Measurements from ENCODE around the gene RABGAP1.

The RABGAP1 gene

GRCh38 chr9:123087359-123087888 is 146.6 kb downstream of the RABGAP1 start:
- DNase-seq = no peak

GRCh38 chr9:123089040-123089439 is 148.2 kb downstream of the RABGAP1 start:
- no peak for DNase-seq

GRCh38 chr9:123089790-123090189 is 149.0 kb downstream of the RABGAP1 start:
- no peak for DNase-seq

- DNase-seq = no peak
Observed at GRCh38 chr9:123090198-123090896, 149.5 kb downstream of the RABGAP1 start.

- DNase-seq = no peak
Observed at GRCh38 chr9:123090956-123091355, 150.1 kb downstream of the RABGAP1 start.

DNA sequence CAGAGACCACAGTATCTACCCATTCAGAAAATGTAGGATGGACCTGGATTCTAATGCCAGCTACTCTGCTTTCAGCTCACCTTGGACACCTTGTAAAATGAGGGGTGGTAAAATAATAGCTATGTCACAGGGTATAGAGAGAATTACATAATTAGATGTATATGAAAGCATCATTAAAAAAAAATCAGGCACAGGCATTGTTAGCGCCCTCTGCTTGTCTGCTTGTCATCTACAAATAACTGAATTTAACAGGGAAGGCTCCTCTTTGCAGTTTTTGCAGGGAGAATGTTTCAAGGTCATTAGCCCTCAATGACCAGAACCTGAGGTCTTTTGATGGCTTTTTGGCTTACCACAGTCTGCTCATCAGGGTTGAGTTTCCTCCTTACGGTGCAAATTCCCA is 150.6 kb downstream of the RABGAP1 start:
- DNase-seq = no peak

DNA sequence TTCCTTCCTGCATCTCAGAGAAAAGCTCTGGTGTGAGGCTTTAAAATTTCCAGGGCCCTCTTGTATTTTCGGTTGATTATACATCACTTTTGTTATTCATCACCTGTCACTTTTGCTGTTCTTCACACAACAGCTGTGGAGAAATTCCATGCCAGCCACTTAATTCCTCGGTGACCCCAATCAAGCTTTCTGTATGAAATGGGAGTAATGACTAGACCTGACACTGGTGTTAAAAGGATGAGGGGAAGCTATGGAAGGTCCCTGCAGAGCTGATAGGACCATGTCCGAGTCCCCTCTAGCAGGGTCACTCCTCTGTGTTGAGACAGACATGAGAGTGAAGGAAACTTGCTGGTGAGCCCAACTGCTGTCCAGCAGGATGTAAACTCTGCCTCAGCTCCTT is 152.3 kb downstream of the RABGAP1 start:
- DNase-seq = no peak

DNA sequence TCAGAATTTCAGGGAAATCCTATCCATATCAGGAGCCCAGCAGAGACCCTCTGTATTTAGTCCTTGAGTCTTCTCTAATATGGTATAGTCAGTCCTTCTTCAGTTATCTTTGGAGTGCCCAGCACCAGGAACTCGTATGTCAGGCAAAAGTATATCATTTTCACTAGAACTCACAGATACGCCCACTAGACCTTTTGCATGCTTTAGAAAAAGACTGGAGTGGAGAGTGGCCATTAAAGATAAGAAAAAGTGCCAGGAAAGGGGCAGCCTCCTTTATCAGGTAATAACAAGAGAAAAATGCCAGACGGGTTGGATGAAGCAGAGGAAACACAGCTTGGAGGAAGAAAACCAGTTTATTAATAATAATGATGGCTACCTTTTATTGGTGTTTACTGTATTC is 156.2 kb downstream of the RABGAP1 start:
- no peak for DNase-seq

- DNase-seq = no peak
Observed at GRCh38 chr9:123097430-123098095, 156.7 kb downstream of the RABGAP1 start.

DNA sequence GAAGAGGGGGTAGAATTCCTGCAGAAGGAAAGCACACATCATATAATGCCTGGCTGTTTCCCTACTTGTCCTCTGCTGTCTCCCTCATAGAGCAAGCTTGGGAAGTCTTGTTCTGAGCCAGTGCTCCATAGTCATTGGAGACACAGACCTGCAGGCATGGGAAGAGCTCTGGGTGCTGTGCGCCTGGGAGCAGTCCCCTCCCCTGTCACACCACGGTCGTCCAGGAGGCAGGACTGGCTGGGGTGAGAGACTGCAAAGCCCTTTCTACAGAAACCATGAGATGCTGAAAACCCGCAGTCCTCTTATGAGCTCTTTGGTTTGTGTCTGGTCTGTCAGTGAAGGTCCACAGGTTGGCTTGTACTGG is 157.3 kb downstream of the RABGAP1 start:
- no peak for DNase-seq

DNA sequence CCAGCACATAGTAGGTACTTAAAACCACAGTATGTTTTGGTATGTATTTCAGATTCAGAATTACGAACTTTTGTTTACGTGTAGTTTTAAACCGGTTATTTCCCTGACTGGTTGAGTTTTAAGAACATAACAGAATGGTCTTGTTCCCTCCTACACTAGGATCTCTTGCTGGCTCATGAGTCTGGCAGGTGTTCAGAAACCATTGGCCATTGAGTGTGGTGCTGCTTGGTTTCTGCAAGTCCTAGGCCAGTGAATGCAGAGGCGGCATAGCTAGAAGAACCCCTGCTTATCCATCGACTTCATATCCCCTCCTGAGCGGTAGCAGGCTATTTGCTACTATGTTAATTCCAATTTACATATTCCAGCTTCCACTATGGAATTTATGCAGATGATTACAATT is 158.2 kb downstream of the RABGAP1 start:
- no peak for DNase-seq

- no peak for DNase-seq
Observed at GRCh38 chr9:123099548-123099947, 158.7 kb downstream of the RABGAP1 start.

GRCh38 chr9:123102375-123103113 is 161.7 kb downstream of the RABGAP1 start:
- DNase-seq = no peak

DNA sequence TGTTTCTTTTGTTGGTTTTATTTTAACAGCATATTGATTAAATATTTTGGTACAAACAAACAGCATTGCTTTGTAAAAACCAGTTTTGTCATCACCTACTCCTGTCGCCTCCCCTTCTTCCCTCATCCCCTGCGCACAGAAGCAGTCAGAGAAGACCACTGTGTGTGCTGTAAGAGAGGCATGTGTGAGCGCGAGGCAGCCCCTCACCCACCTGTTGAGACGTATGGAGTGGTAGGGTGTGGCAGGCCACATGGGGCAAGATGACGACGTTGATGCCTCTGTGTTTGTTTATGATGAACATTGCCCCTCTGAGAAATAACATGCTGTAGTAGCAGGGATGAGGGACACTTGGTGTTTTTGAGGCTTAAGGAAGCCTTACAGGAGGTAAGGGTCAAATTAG is 164.0 kb downstream of the RABGAP1 start:
- DNase-seq = no peak

GRCh38 chr9:123105490-123105889 is 164.7 kb downstream of the RABGAP1 start:
- DNase-seq = no peak

DNA sequence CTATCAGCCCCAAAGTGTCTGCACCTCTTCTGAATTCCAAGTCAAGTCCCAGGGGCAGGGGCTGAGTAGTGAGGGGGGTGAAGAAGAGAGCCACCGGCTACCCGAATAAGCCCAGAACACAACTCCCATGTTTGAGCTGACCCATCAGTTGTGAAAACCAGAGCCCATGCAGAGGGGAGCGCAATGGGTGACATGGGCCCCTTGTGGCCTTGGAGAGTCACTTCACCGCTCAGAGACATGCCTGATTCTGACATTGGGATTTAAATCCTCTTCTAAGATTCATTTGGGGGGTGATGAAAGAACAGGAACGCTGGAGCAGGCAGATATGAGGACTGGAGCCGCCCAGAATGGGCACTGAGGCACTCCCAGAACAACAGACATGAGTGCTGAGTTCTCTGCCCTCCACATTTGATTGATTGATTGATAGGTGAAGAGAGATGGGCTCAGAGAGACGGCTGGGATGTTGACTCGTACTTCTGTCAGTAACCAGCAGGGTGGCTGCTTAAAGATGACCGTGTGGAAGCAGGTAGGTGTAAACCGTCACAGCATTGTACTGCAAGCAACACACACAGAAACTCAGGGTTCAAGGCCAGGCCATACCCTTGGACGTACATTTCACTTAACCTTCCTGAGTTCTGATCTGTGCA is 166.9 kb downstream of the RABGAP1 start:
- no peak for DNase-seq

DNA sequence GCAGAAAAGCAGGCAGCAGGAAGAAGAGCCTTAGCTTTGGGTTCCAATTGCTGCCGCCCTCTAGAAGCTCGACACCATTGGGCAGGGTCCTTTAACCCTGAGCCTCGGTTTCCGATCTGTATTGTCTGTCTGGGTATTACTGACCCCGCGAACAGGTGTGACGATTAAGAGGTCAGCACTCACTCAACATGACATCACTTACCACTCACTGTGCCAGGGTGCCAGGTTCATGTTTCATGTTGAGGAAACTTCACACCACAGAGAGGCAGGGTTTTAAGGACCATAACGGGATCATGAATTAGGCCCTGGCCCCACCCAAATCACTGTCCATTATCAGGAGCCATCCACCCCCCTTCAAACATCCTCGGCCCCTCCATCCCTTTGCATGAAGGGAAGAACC is 168.2 kb downstream of the RABGAP1 start:
- no peak for DNase-seq

DNA sequence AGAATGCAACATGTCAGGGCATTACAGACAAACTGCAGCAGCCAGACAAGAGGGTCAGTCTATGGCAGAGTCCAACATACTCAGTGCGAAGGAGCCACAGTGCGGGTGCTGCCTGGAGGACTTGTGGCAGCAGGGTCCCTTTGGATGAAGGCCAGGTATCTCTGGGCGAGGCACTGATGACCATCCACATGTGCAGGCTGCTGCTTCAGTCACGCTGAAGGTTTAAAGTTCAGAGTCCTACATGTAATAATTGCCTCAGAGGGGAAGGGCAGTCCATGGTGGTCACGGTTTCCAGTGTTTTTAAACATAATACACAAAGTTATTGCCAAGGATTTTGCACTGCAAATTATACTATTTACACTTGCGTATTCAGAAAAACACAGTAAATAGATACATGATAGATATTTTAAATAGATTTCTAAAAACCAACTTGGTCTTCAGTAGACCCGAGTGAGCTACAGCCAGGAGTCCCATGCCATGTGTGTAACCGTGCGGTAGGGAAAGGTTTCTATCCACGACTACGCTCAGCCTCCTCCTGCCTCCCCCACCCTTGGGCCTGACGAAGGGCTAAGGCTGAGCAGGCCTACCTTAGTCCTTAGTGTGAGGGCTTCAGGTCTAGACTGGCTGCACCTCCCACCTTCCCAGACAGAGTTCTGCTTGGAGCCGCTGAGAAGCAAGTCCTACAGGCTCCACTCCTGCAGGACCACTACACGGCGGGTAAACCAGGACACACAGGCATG is 168.9 kb downstream of the RABGAP1 start:
- DNase-seq = no peak

DNA sequence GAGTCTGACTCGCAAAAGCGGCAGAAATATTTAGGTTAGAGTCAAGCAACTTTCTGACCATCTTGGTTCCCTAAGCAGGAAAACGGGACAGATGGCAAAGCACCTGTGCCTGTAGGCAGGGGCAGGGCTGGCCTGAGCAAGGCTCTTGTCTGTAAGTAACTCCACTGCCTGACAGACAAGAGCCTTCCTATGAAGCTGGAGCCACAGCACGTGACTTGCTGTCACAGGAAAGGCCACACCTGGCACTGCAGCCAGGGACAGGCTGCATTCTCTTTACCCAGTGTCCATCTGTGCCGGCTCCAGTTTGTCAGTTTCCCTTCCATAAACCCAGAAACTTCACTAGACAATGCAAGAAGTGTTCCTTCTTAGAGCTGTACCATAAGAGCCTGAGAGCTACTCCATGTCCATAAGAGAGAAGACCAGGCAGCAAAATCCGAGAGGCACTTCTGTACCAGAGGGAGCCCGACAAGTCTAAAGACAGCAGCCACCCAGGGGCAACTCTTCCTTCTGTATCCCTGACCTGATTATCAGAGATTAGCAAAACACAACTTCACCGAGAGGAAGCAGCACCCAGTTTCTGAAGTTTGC is 170.7 kb downstream of the RABGAP1 start:
- no peak for DNase-seq

GRCh38 chr9:123112015-123112975 is 171.5 kb downstream of the RABGAP1 start:
- DNase-seq = no peak

DNA sequence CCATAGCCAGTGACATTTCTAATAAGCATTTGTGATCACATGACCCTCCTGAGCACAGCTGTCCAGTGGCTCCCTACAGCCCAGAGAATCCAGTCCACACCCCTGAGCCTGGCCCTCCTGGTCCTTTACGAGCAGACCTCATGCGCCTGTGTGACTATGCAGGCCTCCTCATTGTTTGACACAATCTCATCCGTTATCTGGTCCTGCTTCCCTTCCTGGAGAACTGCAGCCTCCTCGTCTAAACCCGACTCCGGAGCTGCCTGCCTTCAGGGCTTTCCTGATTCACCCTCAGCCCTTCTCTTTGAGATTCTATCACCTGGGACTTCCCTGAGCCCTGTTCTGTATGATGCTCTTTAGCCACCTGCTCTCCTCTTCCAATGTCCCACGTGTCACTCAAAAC is 172.4 kb downstream of the RABGAP1 start:
- DNase-seq = no peak
